Stomach smooth muscle (tissue), 2 donors: ENCODE results near the gene CBL.
"Not testable (repeated sequence)": the region's sequence is repeated elsewhere in the genome, so short reads cannot be mapped to it uniquely, and the experiment has no call there.

ENCODE experiments used
- H3K27ac ChIP-seq: one replicate; pipeline ENCODE4 v1.7.0; 2013; ENCODE audit warnings: mild to moderate bottlenecking, low read length, inconsistent platforms
- H3K27me3 ChIP-seq, 2 donors: one replicate each; pipeline ENCODE4 v1.7.0; 2013; ENCODE audit warnings: low read length in 2 of 2; ENCODE audit not compliant: insufficient read depth in 2 of 2, control insufficient read depth in 1 of 2
- H3K36me3 ChIP-seq, 2 donors: one replicate each; pipeline ENCODE4 v1.7.0; 2013; ENCODE audit warnings: low read length in 2 of 2; ENCODE audit not compliant: control insufficient read depth in 2 of 2, insufficient read depth in 2 of 2
- H3K4me1 ChIP-seq: one replicate; pipeline ENCODE4 v1.7.0; 2013; ENCODE audit warnings: low read length; ENCODE audit not compliant: control insufficient read depth, insufficient read depth
- H3K4me3 ChIP-seq, 2 donors: one replicate each; pipeline ENCODE4 v1.7.0; 2013; ENCODE audit warnings: low read length in 2 of 2
- H3K9ac ChIP-seq, 2 donors: one replicate each; pipeline ENCODE4 v1.7.0; 2013; ENCODE audit warnings: low read length in 2 of 2, mild to moderate bottlenecking in 1 of 2
- H3K9me3 ChIP-seq, 2 donors: one replicate each; pipeline ENCODE4 v1.7.0; 2013; ENCODE audit warnings: low read length in 2 of 2; ENCODE audit not compliant: control insufficient read depth in 2 of 2
- donor health status: healthy.
- donor health status: Pancreatic carcinoma.

The CBL gene

DNA sequence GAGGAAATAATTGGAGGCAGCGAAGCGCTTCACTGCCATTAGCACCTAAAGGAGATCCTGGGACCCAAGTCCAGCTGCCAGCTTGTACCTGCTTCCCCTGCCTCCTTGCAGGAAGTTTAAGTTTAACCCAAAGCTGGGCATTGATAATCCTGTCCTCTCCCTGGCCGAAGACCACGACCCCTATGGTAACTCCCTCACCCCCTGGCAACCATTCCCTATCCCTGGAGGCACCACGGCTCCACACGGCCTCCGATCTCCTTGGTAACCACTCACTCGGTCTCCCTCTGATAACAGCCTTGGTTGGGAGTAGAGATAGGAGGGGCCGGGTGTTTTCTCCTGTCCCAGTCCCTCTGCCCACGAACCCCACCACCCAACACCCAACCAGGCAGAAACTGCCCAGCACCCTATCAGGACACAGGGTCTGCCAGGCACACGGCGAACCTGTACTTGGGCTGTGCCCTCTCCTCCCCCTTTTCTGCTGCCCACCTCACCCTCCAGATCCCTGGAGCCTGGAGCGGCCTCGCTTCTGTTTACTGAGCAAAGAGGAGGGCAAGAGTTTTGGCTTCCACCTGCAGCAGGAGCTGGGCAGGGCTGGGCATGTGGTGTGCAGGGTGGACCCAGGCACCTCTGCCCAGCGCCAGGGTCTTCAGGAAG is 20.0 kb upstream of the CBL start:
- H3K9me3 ChIP-seq: no peaks in the 10 kb centered on the region
- peaks cover 8 to 10% of the 10 kb centered on the region in 2 donors for H3K36me3 ChIP-seq
- H3K4me3 ChIP-seq: no peak overlapping the region
- H3K9ac ChIP-seq: no peak overlapping the region
- H3K27me3 ChIP-seq: peaks cover 6 to 8% of the 10 kb centered on the region in 2 donors
- no peaks in the 10 kb centered on the region for H3K4me1 ChIP-seq
- no peak overlapping the region for H3K27ac ChIP-seq

DNA sequence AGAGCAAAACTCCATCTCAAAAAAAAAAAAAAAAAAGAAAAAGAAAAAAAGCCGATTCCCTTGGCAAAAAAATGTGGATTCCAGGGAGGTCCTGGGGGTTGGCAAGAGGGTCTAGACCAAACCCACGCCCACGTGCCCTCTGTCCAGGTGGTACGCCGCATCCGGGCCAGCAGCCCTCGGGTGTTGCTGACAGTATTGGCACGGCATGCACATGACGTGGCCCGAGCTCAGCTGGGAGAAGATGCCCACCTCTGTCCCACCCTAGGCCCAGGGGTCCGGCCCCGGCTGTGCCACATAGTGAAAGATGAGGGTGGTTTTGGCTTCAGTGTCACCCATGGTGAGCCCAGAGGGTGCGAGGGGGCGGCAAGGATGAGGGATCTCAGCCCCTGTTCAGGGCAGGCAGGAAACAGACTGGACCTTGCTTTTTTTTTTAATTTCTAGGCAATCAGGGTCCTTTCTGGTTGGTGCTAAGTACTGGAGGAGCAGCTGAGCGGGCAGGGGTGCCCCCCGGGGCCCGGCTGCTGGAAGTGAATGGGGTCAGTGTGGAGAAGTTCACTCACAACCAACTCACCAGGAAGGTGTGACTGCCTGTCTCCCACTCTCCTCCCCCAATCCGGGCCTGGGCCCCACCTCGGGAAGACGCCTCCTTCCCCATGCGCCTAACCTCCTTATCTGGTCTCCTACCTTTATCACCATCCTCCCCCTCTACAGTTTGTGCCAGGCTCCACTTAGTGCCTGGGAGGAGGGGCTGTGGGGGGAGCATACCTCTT is 18.8 kb upstream of the CBL start:
- Histone ChIP-seq H3K9ac (no peak overlapping the region), H3K4me1 (no peaks in the 10 kb centered on the region), H3K9me3 (no peaks in the 10 kb centered on the region), H3K4me3 (no peak overlapping the region), H3K27ac (no peak overlapping the region), H3K27me3 (peaks cover 6 to 8% of the 10 kb centered on the region in 2 donors), H3K36me3 (peaks cover 0 to 7% of the 10 kb centered on the region in 2 donors)

DNA sequence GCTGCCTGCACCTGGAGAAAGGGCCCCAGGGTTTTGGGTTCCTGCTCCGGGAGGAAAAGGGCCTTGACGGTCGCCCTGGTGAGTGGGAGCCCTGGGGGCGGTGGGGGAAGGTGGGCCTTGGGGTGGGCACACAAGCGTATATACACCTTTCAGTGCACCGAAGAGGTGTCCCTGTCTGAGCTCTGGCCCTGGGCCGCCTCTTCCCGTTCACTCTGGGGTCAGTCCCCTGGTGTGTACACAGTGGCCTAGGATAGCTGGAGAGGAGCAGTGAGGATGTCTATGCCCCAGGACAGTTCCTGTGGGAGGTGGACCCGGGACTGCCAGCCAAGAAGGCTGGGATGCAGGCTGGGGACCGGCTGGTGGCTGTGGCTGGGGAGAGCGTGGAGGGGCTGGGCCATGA is 18.1 kb upstream of the CBL start:
- H3K36me3 ChIP-seq: peaks cover 0 to 5% of the 10 kb centered on the region in 2 donors
- H3K4me1 ChIP-seq: no peaks in the 10 kb centered on the region
- no peak overlapping the region for H3K4me3 ChIP-seq
- H3K27ac ChIP-seq: no peak overlapping the region
- H3K9me3 ChIP-seq: no peaks in the 10 kb centered on the region
- no peak overlapping the region for H3K9ac ChIP-seq
- peaks cover 6 to 8% of the 10 kb centered on the region in 2 donors for H3K27me3 ChIP-seq

GRCh38 chr11:119188887-119189286 is 17.3 kb upstream of the CBL start:
- H3K27ac ChIP-seq: no peak overlapping the region
- no peak overlapping the region for H3K4me3 ChIP-seq
- no peaks in the 10 kb centered on the region for H3K36me3 ChIP-seq
- H3K9me3 ChIP-seq: no peaks in the 10 kb centered on the region
- H3K4me1 ChIP-seq: no peaks in the 10 kb centered on the region
- no peak overlapping the region for H3K9ac ChIP-seq
- peaks cover 6 to 8% of the 10 kb centered on the region in 2 donors for H3K27me3 ChIP-seq

GRCh38 chr11:119189393-119189792 is 16.7 kb upstream of the CBL start:
- Histone ChIP-seq H3K27me3 (peaks cover 6 to 8% of the 10 kb centered on the region in 2 donors), H3K9me3 (no peaks in the 10 kb centered on the region), H3K27ac (no peak overlapping the region), H3K4me1 (no peaks in the 10 kb centered on the region), H3K9ac (no peak overlapping the region), H3K4me3 (no peak overlapping the region), H3K36me3 (no peaks in the 10 kb centered on the region)

- Histone ChIP-seq H3K27me3 (peaks cover 6 to 8% of the 10 kb centered on the region in 2 donors), H3K9ac (no peak overlapping the region), H3K9me3 (no peaks in the 10 kb centered on the region), H3K4me3 (no peak overlapping the region), H3K27ac (no peak overlapping the region), H3K4me1 (no peaks in the 10 kb centered on the region), H3K36me3 (no peaks in the 10 kb centered on the region)
Measured at GRCh38 chr11:119190531-119190930, 15.6 kb upstream of the CBL start.

DNA sequence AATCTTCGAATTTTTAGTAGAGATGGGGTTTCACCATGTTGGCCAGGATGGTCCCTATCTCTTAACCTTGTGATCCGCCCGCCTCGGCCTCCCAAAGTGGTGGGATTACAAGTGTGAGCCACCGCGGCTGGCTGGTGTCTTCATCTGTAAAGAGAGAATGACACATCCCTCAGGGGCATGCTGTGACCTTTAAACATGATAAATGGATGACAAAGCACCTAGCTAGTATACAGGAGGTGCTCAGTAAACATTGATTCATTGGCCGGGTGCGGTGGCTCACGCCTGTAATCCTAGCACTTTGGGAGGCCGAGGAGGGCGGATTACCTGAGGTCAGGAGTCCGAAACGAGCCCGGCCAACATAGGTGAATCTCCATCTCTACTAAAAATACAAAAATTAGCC is 14.9 kb upstream of the CBL start:
- not testable (repeated sequence) for H3K36me3 ChIP-seq, H3K27me3 ChIP-seq, H3K9ac ChIP-seq, H3K27ac ChIP-seq, H3K4me1 ChIP-seq, H3K9me3 ChIP-seq, H3K4me3 ChIP-seq

DNA sequence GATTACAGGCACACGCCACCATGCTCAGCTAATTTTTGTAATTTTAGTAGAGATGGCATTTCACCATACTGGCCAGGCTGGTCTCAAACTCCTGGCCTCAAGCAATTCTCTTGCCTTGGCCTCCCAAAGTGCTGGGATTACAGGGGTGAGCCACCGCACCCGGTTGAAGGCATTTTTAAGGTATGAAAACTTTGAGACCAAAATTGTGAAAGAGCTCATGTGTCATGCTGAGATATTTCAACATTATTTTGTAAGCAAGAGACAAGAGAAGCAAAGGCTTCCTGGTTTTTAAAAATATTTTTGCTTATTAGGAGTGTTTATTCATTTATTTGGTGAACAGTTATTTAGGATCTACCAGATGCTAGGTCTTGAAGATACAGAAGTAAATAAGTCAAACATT is 14.0 kb upstream of the CBL start:
- peaks cover 2% of the 10 kb centered on the region for H3K4me1 ChIP-seq
- H3K9ac ChIP-seq: no peak overlapping the region
- no peaks in the 10 kb centered on the region for H3K36me3 ChIP-seq
- H3K27ac ChIP-seq: no peak overlapping the region
- H3K27me3 ChIP-seq: peaks cover 0 to 4% of the 10 kb centered on the region in 2 donors
- H3K9me3 ChIP-seq: no peaks in the 10 kb centered on the region
- no peak overlapping the region for H3K4me3 ChIP-seq

- Histone ChIP-seq H3K27me3 (no peaks in the 10 kb centered on the region), H3K36me3 (no peaks in the 10 kb centered on the region), H3K4me1 (peaks cover 3% of the 10 kb centered on the region), H3K9ac (no peak overlapping the region), H3K27ac (no peak overlapping the region), H3K4me3 (no peak overlapping the region), H3K9me3 (no peaks in the 10 kb centered on the region)
Measured at GRCh38 chr11:119193001-119193400, 13.1 kb upstream of the CBL start.

GRCh38 chr11:119193626-119194025 is 12.5 kb upstream of the CBL start:
- Histone ChIP-seq H3K27ac (no peak overlapping the region), H3K4me3 (no peak overlapping the region), H3K27me3 (no peaks in the 10 kb centered on the region), H3K36me3 (no peaks in the 10 kb centered on the region), H3K9ac (no peak overlapping the region), H3K9me3 (no peaks in the 10 kb centered on the region), H3K4me1 (peaks cover 3% of the 10 kb centered on the region)

GRCh38 chr11:119194811-119195440 is 11.2 kb upstream of the CBL start:
- H3K9me3 ChIP-seq: no peaks in the 10 kb centered on the region
- H3K27ac ChIP-seq: no peak overlapping the region
- peaks cover 3% of the 10 kb centered on the region for H3K4me1 ChIP-seq
- H3K4me3 ChIP-seq: no peak overlapping the region
- H3K9ac ChIP-seq: no peak overlapping the region
- H3K36me3 ChIP-seq: no peaks in the 10 kb centered on the region
- H3K27me3 ChIP-seq: no peaks in the 10 kb centered on the region
